Measurements from ENCODE around the gene MYL10. TPM values are rescaled to one million over a fixed set of nuclear protein-coding genes. Genes with fewer than 3 reads are reported as not detected.

The MYL10 gene
- total RNA-seq, 2 experiments from 2014 or later: not detected

DNA sequence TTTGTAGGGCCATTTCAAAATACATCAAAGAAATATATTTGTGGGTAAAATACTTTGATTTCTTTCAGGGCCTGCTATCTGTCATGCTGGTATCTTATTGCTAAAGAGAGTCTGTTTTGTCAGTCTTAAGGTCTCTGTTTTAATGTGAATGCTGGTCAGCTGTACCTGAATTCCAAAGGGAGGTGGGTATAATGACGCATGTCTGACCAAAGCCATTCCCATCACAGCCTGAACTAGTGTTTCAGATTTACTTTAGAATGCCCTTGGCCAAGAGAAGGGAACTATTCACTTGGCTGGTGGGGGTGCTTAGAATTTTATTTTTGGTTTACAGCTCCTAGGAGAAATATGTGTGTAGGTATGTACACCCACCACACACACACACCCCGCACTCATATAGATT lies 30.6 kb upstream of the MYL10 start:
- no peaks in the 10 kb centered on the region for H3K36me3 ChIP-seq (ENCODE audit: insufficient read depth, low read length)
- TF ChIP-seq, protein P1, sequence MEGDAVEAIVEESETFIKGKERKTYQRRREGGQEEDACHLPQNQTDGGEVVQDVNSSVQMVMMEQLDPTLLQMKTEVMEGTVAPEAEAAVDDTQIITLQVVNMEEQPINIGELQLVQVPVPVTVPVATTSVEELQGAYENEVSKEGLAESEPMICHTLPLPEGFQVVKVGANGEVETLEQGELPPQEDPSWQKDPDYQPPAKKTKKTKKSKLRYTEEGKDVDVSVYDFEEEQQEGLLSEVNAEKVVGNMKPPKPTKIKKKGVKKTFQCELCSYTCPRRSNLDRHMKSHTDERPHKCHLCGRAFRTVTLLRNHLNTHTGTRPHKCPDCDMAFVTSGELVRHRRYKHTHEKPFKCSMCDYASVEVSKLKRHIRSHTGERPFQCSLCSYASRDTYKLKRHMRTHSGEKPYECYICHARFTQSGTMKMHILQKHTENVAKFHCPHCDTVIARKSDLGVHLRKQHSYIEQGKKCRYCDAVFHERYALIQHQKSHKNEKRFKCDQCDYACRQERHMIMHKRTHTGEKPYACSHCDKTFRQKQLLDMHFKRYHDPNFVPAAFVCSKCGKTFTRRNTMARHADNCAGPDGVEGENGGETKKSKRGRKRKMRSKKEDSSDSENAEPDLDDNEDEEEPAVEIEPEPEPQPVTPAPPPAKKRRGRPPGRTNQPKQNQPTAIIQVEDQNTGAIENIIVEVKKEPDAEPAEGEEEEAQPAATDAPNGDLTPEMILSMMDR (conservative IDR thresholded peaks at IDR 0.05; ENCODE audit: low read length): no peak
- TF ChIP-seq EZH2phosphoT487 (IDR thresholded peaks at IDR 0.05; ENCODE audit: borderline replicate concordance, low read depth, low read length): no peak
- ChIA-PET POLR2A (no interaction called here), CTCF (ENCODE audit: unreplicated experiment) (no interaction called here)
- no peaks in the 10 kb centered on the region for H3K9me2 ChIP-seq (ENCODE audit: insufficient read depth, low read length)
- no peaks in the 10 kb centered on the region for H3K4me1 ChIP-seq (ENCODE audit: insufficient read depth, low read length, poor library complexity, severe bottlenecking)
- no peak overlapping the region for H3K4me3 ChIP-seq (ENCODE audit: low read depth, low read length, poor library complexity, severe bottlenecking)
- BruUV-seq (replicated peaks): no TSS peak
- no peak for DNase-seq (ENCODE audit: low spot score)
- H3K79me2 ChIP-seq (ENCODE audit: insufficient read depth, low read depth, low read length): no peaks in the 10 kb centered on the region
- intact Hi-C loops (cut with micrococcal nuclease; ENCODE audit: unreplicated experiment): no loop called here
- no peaks in the 10 kb centered on the region for H4K20me1 ChIP-seq (ENCODE audit: insufficient read depth, low read length)
- no peaks in the 10 kb centered on the region for H3K9me3 ChIP-seq (ENCODE audit: low read length)
- no peak overlapping the region for H3K4me2 ChIP-seq (ENCODE audit: low read length)
- H3K27ac ChIP-seq (ENCODE audit: low read depth, low read length, poor library complexity, severe bottlenecking): no peak overlapping the region
- H2AFZ ChIP-seq (ENCODE audit: low read length): no peak overlapping the region

DNA sequence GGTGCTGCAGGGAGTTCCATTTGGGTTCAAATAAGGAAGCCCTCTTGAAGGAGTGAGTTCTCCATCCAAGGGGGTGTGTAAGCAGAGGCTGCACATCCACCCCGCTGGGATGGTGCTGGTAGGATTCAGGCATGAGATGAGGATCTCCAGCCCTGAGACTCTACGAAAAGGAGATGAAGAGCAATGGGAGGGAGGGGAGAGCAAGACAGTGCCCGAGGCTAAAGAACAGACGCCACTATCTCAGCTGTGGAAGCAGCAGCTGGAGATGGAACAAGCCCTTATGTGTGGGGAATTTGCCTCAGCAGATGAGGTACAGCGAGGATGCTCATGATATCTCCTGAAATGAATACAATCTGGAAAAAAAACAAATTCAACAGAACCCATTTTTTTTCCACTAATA lies 28.1 kb upstream of the MYL10 start:
- Histone ChIP-seq H3K4me1 (ENCODE audit: insufficient read depth, low read length, poor library complexity, severe bottlenecking) (peaks cover 3% of the 10 kb centered on the region), H3K36me3 (ENCODE audit: insufficient read depth, low read length) (no peaks in the 10 kb centered on the region), H3K9me2 (ENCODE audit: insufficient read depth, low read length) (no peaks in the 10 kb centered on the region), H3K79me2 (ENCODE audit: insufficient read depth, low read depth, low read length) (no peaks in the 10 kb centered on the region), H4K20me1 (ENCODE audit: insufficient read depth, low read length) (no peaks in the 10 kb centered on the region), H3K27ac (ENCODE audit: low read depth, low read length, poor library complexity, severe bottlenecking) (no peak overlapping the region), H3K4me2 (ENCODE audit: low read length) (no peak overlapping the region), H3K4me3 (ENCODE audit: low read depth, low read length, poor library complexity, severe bottlenecking) (no peak overlapping the region), H3K9me3 (ENCODE audit: low read length) (no peaks in the 10 kb centered on the region), H2AFZ (ENCODE audit: low read length) (no peak overlapping the region)
- no peak for DNase-seq (ENCODE audit: low spot score)
- TF ChIP-seq, protein P1 (conservative IDR thresholded peaks at IDR 0.05; ENCODE audit: low read length): no peak
- TF ChIP-seq EZH2phosphoT487 (IDR thresholded peaks at IDR 0.05; ENCODE audit: borderline replicate concordance, low read depth, low read length): no peak
- POLR2A ChIA-PET: no interaction called here
- intact Hi-C loops (cut with micrococcal nuclease; ENCODE audit: unreplicated experiment): no loop called here
- BruUV-seq (replicated peaks): no TSS peak
- CTCF ChIA-PET (ENCODE audit: unreplicated experiment): no interaction called here

DNA sequence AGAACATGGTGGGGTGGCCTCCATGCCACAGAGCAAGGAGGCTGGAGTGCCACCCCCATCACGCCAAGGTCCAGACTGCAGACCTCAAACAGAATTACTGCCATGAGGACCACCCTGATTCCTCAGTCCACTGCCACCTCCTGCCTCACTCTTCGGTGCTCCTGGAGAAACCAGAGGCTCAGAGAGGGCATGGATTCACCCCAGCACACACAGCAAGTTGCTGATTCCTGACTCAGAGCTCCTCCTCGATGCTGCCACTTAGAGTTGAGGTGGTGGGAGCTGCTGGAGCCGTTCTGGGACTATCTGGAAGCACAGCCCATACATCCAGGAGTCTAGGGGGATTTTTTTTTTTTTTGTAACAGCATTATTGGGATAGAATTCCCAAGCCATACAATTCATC lies 22.0 kb upstream of the MYL10 start:
- Histone ChIP-seq H3K79me2 (ENCODE audit: insufficient read depth, low read depth, low read length) (no peaks in the 10 kb centered on the region), H3K27ac (ENCODE audit: low read depth, low read length, poor library complexity, severe bottlenecking) (peak overlapping the region; percentile 6), H3K4me3 (ENCODE audit: low read depth, low read length, poor library complexity, severe bottlenecking) (peak overlapping the region; percentile 23), H3K4me1 (ENCODE audit: insufficient read depth, low read length, poor library complexity, severe bottlenecking) (peaks cover 18% of the 10 kb centered on the region), H3K4me2 (ENCODE audit: low read length) (peak overlapping the region; percentile 44), H3K9me2 (ENCODE audit: insufficient read depth, low read length) (no peaks in the 10 kb centered on the region), H3K9me3 (ENCODE audit: low read length) (no peaks in the 10 kb centered on the region), H3K36me3 (ENCODE audit: insufficient read depth, low read length) (no peaks in the 10 kb centered on the region), H4K20me1 (ENCODE audit: insufficient read depth, low read length) (no peaks in the 10 kb centered on the region), H2AFZ (ENCODE audit: low read length) (no peak overlapping the region; the same call in 1 of the 2 replicates)
- BruUV-seq (replicated peaks): no TSS peak
- TF ChIP-seq EZH2phosphoT487 (IDR thresholded peaks at IDR 0.05; ENCODE audit: borderline replicate concordance, low read depth, low read length): no peak
- TF ChIP-seq, protein P1 (conservative IDR thresholded peaks at IDR 0.05; ENCODE audit: low read length): no peak
- CTCF ChIA-PET (ENCODE audit: unreplicated experiment): interaction anchor here (0.7 kb wide), 1 partner anchor 49 kb away, joined by 3 read pairs; no protein-coding TSS in a partner anchor
- POLR2A ChIA-PET: interaction anchor here (0.5 to 1.5 kb wide), 7 partner anchors 11 to 205 kb away, joined by 3 to 5 read pairs (median 3); no protein-coding TSS in a partner anchor
- no peak for DNase-seq (ENCODE audit: low spot score)
- intact Hi-C loops (cut with micrococcal nuclease; ENCODE audit: unreplicated experiment): no loop called here
